Measurements from ENCODE around the gene GPR180.

GRCh38 chr13:94556621-94557020 is 45.0 kb upstream of the GPR180 start:
- TF ChIP-seq CTCF (IDR thresholded peaks at IDR 0.05; ENCODE audit: insufficient read depth, low read length) = no peak
- no peak for TF ChIP-seq POLR2AphosphoS5 (IDR thresholded peaks at IDR 0.05; ENCODE audit: low read depth)
- no peak for TF ChIP-seq SPI1 (IDR thresholded peaks at IDR 0.05; ENCODE audit: borderline replicate concordance, low read depth)
- TF ChIP-seq, protein P1, sequence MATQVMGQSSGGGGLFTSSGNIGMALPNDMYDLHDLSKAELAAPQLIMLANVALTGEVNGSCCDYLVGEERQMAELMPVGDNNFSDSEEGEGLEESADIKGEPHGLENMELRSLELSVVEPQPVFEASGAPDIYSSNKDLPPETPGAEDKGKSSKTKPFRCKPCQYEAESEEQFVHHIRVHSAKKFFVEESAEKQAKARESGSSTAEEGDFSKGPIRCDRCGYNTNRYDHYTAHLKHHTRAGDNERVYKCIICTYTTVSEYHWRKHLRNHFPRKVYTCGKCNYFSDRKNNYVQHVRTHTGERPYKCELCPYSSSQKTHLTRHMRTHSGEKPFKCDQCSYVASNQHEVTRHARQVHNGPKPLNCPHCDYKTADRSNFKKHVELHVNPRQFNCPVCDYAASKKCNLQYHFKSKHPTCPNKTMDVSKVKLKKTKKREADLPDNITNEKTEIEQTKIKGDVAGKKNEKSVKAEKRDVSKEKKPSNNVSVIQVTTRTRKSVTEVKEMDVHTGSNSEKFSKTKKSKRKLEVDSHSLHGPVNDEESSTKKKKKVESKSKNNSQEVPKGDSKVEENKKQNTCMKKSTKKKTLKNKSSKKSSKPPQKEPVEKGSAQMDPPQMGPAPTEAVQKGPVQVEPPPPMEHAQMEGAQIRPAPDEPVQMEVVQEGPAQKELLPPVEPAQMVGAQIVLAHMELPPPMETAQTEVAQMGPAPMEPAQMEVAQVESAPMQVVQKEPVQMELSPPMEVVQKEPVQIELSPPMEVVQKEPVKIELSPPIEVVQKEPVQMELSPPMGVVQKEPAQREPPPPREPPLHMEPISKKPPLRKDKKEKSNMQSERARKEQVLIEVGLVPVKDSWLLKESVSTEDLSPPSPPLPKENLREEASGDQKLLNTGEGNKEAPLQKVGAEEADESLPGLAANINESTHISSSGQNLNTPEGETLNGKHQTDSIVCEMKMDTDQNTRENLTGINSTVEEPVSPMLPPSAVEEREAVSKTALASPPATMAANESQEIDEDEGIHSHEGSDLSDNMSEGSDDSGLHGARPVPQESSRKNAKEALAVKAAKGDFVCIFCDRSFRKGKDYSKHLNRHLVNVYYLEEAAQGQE (IDR thresholded peaks at IDR 0.05; ENCODE audit: insufficient replicate concordance, low read depth) = no peak
- no peak for TF ChIP-seq GABPA (IDR thresholded peaks at IDR 0.05; ENCODE audit: low read depth)

Measured in HL-60 (cell line).